NK-92 treated with Interleukin-12 subunit alpha and Interleukin-12 subunit beta, amount 100 ng/mL, for 24 hours (cell line): ENCODE results near the gene DNAJB6.
"Not testable (repeated sequence)": the region's sequence is repeated elsewhere in the genome, so short reads cannot be mapped to it uniquely, and the experiment has no call there.

Experiments
- DNase-seq: peaks from one replicate; lab custom pipeline; 2025; lab: John Stamatoyannopoulos, UW

DNAJB6 gene

GRCh38 chr7:157329447-157329846 is 7.4 kb upstream of the DNAJB6 start:
- no peak for DNase-seq

GRCh38 chr7:157330567-157330966 is 6.2 kb upstream of the DNAJB6 start:
- not testable (repeated sequence) for DNase-seq

- not testable (repeated sequence) for DNase-seq
These were observed 5.8 kb upstream of the DNAJB6 start for GRCh38 chr7:157331049-157331448.

- DNase-seq: no peak
These were observed 1.6 kb upstream of the DNAJB6 start for GRCh38 chr7:157335236-157335635.

- DNase-seq: no peak
These were observed 817 bp upstream of the DNAJB6 start for GRCh38 chr7:157335991-157336382.

- no peak for DNase-seq
These were observed 729 bp downstream of the DNAJB6 start for GRCh38 chr7:157337316-157338149.

- no peak for DNase-seq
These were observed 3.2 kb downstream of the DNAJB6 start for GRCh38 chr7:157339777-157340677.

GRCh38 chr7:157347217-157347904 is 10.6 kb downstream of the DNAJB6 start:
- DNase-seq: no peak

GRCh38 chr7:157348548-157348947 is 11.7 kb downstream of the DNAJB6 start:
- no peak for DNase-seq

GRCh38 chr7:157352516-157352915 is 15.7 kb downstream of the DNAJB6 start:
- no peak for DNase-seq

GRCh38 chr7:157355784-157356511 is 19.1 kb downstream of the DNAJB6 start:
- DNase-seq: no peak

- no peak for DNase-seq
These were observed 20.6 kb downstream of the DNAJB6 start for GRCh38 chr7:157357129-157358040.

- no peak for DNase-seq
These were observed 21.4 kb downstream of the DNAJB6 start for GRCh38 chr7:157358041-157358752.

GRCh38 chr7:157358753-157359096 is 21.9 kb downstream of the DNAJB6 start:
- no peak for DNase-seq

GRCh38 chr7:157359581-157359980 is 22.8 kb downstream of the DNAJB6 start:
- DNase-seq: no peak

GRCh38 chr7:157360483-157361025 is 23.8 kb downstream of the DNAJB6 start:
- DNase-seq: no peak

GRCh38 chr7:157361537-157361936 is 24.7 kb downstream of the DNAJB6 start:
- no peak for DNase-seq

- no peak for DNase-seq
These were observed 25.9 kb downstream of the DNAJB6 start for GRCh38 chr7:157362729-157363128.

- no peak for DNase-seq
These were observed 29.9 kb downstream of the DNAJB6 start for GRCh38 chr7:157366722-157367121.

GRCh38 chr7:157368955-157369354 is 32.2 kb downstream of the DNAJB6 start:
- no peak for DNase-seq
